ENCODE data around the gene STAC2. TPM values are rescaled to one million over a fixed set of nuclear protein-coding genes. Genes with fewer than 3 reads are reported as not detected.

Gene STAC2
- total RNA-seq, 6 donors from 2014 or later, result 0.24 to 1.1 (median 0.48) TPM; not detected in 2

DNA sequence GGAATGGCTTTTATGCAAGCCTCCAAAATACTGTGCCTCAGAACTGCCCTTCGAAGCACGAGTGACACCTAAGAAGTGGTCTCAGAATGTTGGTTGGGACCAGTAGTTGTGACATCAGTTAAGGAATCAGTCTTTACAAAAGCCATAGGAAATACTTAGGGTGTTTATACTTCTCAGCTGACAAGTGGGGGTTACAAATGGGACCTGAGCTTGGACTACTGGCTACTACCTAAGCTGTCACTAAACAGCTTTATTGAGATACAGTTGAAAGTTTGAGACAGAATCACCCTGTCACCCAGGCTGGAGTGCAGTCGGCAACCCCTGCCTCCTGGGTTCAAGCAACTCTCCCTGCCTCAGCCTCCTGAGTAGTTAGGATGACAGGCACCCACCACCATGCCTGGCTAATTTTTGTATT, 20.6 kb downstream of the STAC2 start:
- no peak overlapping the region for H3K4me3 ChIP-seq
- H3K27me3 ChIP-seq, result peaks cover 0 to 6% (median 0%) of the 10 kb centered on the region in 4 donors
- no peaks in the 10 kb centered on the region for H3K9me3 ChIP-seq
- peaks cover 31 to 47% (median 35%) of the 10 kb centered on the region in 4 donors for H3K4me1 ChIP-seq
- peaks cover 38 to 42% (median 40%) of the 10 kb centered on the region in 4 donors for H3K36me3 ChIP-seq
- no peak for TF ChIP-seq POLR2A (IDR thresholded peaks at IDR 0.05)
- no peak for TF ChIP-seq POLR2AphosphoS5 (IDR thresholded peaks at IDR 0.05)
- TF ChIP-seq EP300 (IDR thresholded peaks at IDR 0.05), result no peak
- TF ChIP-seq, protein P1, sequence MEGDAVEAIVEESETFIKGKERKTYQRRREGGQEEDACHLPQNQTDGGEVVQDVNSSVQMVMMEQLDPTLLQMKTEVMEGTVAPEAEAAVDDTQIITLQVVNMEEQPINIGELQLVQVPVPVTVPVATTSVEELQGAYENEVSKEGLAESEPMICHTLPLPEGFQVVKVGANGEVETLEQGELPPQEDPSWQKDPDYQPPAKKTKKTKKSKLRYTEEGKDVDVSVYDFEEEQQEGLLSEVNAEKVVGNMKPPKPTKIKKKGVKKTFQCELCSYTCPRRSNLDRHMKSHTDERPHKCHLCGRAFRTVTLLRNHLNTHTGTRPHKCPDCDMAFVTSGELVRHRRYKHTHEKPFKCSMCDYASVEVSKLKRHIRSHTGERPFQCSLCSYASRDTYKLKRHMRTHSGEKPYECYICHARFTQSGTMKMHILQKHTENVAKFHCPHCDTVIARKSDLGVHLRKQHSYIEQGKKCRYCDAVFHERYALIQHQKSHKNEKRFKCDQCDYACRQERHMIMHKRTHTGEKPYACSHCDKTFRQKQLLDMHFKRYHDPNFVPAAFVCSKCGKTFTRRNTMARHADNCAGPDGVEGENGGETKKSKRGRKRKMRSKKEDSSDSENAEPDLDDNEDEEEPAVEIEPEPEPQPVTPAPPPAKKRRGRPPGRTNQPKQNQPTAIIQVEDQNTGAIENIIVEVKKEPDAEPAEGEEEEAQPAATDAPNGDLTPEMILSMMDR (IDR thresholded peaks at IDR 0.05), result no peak
- ATAC-seq (ENCODE audit: low FRiP score in 2 of 2) (no peak), DNase-seq (no peak)
- 81 to 89% methylated on average over 3 of the region's 3 CpGs for WGBS, 2 donors
- no peak overlapping the region for H3K27ac ChIP-seq

DNA sequence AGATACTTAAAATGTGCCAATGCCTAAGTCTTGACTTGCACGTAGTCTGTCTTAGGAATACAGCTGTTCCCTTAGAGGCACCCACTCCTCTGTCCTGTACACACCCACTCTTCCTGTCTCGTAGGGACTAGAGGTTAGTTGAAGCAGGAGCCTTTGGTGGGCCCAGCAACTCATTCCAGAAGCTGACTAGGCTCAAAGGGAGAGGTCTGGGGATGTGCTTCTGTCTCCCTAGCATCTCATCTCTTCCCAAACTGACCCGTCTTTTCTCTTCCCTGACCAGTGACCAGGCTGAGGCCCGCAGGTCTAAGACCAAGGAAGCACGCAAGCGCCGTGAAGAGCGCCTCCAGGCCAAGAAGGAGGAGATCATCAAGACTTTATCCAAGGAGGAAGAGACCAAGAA, 21.5 kb downstream of the STAC2 start:
- ATAC-seq (ENCODE audit: low FRiP score in 2 of 2) (no peak), DNase-seq (no peak)
- H3K27ac ChIP-seq, result no peak overlapping the region
- H3K4me1 ChIP-seq, result peaks cover 27 to 41% (median 30%) of the 10 kb centered on the region in 4 donors
- 83 to 87% methylated on average over 8 of the region's 8 CpGs for WGBS, 2 donors
- H3K9me3 ChIP-seq, result no peaks in the 10 kb centered on the region
- TF ChIP-seq, protein P1 (IDR thresholded peaks at IDR 0.05), result no peak
- TF ChIP-seq POLR2A (IDR thresholded peaks at IDR 0.05) (no peak), POLR2AphosphoS5 (IDR thresholded peaks at IDR 0.05) (no peak), EP300 (IDR thresholded peaks at IDR 0.05) (no peak)
- H3K36me3 ChIP-seq, result peaks cover 38 to 42% (median 40%) of the 10 kb centered on the region in 4 donors
- no peak overlapping the region for H3K4me3 ChIP-seq
- H3K27me3 ChIP-seq, result no peaks in the 10 kb centered on the region

DNA sequence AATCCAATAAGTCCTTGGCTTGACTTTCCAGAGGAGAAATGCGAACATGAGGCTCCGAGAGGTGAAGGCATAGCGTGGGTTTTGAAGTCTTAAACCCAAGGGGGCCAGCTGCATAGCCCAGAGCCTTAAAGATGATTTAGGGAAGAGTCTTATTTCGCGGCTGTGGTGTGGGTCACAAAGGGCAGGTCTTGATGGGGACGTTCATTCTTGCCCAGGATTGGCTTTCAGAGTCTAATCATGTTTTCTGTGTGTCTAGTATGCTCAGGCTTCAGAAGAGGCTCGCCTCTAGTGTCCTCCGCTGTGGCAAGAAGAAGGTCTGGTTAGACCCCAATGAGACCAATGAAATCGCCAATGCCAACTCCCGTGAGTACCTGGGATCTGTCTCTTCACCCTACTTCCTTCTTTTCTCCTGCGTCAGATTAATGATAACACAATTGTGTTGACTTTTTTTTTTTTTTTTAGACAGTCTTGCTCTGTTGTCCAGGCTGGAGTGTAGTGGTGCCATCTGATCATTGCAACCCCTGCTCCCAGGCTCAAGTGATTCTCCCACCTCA, 24.7 kb downstream of the STAC2 start:
- DNase-seq, result no peak
- no peaks in the 10 kb centered on the region for H3K27me3 ChIP-seq
- TF ChIP-seq EP300 (IDR thresholded peaks at IDR 0.05), result no peak
- TF ChIP-seq, protein P1 (IDR thresholded peaks at IDR 0.05), result no peak
- TF ChIP-seq POLR2A (IDR thresholded peaks at IDR 0.05), result no peak
- TF ChIP-seq POLR2AphosphoS5 (IDR thresholded peaks at IDR 0.05), result no peak
- H3K4me1 ChIP-seq, result peaks cover 35 to 54% (median 43%) of the 10 kb centered on the region in 4 donors
- no peak for ATAC-seq (ENCODE audit: low FRiP score in 2 of 2)
- peak overlapping the region; percentile 57 to 97 (median 86) for H3K4me3 ChIP-seq
- peaks cover 38 to 42% (median 40%) of the 10 kb centered on the region in 4 donors for H3K36me3 ChIP-seq
- no peaks in the 10 kb centered on the region for H3K9me3 ChIP-seq
- 36 to 38% methylated on average over 11 of the region's 11 CpGs for WGBS, 2 donors
- H3K27ac ChIP-seq, result peak overlapping the region; percentile 95 to 99 (median 98)

DNA sequence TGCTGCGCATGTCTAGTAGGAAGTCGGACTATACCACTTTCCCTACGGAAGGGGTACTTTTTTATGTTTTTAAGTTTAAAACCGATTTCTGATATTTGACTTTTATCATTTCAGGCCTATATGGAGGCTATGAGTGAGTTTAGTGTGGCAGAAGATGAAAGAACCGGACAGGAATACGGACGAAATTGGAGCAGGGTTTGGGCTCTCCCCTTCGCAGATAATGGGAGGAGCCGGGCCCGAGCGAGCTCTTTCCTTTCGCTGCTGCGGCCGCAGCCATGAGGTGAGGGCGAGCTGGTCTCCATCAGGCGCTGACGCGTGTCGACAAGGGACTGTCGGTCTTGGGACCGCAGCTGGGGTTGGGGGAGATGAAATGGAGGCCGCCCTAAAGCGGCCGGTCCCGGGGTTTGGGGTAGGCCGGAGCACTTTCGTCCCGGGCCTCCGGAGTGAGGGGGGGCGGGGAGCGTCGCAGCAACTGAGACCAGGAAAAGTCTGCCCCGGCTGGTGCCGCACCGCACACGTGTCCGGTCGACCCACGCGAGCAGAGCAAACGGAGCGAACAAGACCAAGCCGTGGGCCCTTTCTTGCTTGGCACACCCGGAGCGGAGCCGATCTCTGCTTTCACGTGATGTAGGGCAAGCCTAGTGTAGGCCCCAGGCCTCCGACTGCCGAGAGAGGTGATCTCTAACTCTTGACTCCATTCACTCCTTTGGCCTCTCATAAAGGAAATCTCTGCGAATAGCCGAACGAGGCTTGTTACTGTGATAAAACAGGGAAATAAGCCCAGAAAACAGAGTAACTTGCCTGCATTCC, 25.5 kb downstream of the STAC2 start, which contains the start of gene RPL19:
TSS of gene RPL19 (plus strand) at position 214 of the 810 bp plus-strand sequence. CDS start at position 276, 62 bp downstream.
- H3K4me1 ChIP-seq, result peaks cover 37 to 61% (median 49%) of the 10 kb centered on the region in 4 donors
- DNase-seq, result peak; percentile 71 to 90
- TF ChIP-seq EP300 (IDR thresholded peaks at IDR 0.05) (no peak), POLR2AphosphoS5 (IDR thresholded peaks at IDR 0.05) (peak; percentile 73 to 76), POLR2A (IDR thresholded peaks at IDR 0.05) (peak; percentile 5 to 86 (median 71))
- TF ChIP-seq, protein P1 (IDR thresholded peaks at IDR 0.05), result peak in 1 of 6 experiments; percentile 3
- no peaks in the 10 kb centered on the region for H3K27me3 ChIP-seq
- H3K27ac ChIP-seq, result peak within 1 kb of the TSS; percentile 95 to 99 (median 98)
- H3K4me3 ChIP-seq, result peak within 1 kb of the TSS; percentile 57 to 97 (median 86)
- H3K9me3 ChIP-seq, result no peaks in the 10 kb centered on the region
- peaks cover 38 to 42% (median 40%) of the 10 kb centered on the region in 4 donors for H3K36me3 ChIP-seq
- ATAC-seq (ENCODE audit: low FRiP score in 2 of 2), result peak; percentile 79 to 86
- WGBS, 2 donors, result 0% methylated on average over 19 to 34 of the region's 52 CpGs

Data from upper lobe of left lung (tissue), 6 donors.